ENCODE results near the gene LRRC59. TPM values are rescaled to one million over a fixed set of nuclear protein-coding genes. Genes with fewer than 3 reads are reported as not detected.

Gene LRRC59
- total and polyA plus RNA-seq, 2 of the 13 experiments (the other 11 are each of a cell fraction or from before 2014, with no cell fraction given), result 87.3 to 222 TPM

DNA sequence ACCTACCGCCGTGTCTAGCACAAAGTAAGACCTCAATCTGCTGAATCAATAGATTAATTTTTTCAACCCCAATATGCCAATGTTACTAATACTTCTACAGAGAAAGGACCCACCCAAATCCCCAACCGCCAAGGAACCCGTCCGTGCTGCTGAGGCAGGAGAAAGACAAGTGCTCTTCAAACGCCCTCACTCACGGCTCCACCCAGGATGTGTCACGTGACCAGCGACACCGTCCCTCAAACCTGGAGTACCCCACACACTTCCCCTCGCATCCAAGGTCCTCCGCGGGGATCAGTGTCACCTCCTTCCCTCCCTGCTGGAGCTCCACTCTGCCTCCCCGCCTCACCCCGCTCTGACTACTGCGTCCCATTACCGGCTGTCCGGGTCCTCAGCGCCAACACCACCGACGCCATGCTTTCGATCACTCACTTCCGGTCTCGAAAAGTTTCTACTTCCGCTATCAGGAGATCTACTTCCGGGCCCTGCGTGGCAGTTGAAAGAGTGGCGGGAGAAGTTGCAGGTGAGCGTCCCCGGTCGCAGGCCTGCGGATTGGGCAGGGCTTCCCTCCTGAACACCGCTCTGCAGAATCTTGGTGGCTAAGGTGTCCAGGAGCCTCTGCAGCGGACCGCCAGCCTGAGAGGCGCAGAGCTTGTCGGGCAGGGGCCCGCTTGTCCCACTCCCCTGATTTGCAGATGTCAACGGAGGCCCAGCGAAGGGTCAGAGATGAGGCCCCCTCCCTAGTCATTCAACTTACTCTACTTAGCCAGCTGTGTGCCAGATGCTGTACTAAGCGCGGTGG, 24.4 kb downstream of the LRRC59 start, which contains the start of the genes EME1 and MRPL27 (continued):
- TF ChIP-seq GABPB1 (CRISPR knock-in tag; IDR thresholded peaks at IDR 0.05) (peak; percentile 100), NCOA1 (CRISPR knock-in tag; IDR thresholded peaks at IDR 0.05) (peak; percentile 72; the same call in 1 of the 2 replicates), ZNF264 (CRISPR knock-in tag; IDR thresholded peaks at IDR 0.05) (0 out of 2 replicates have a peak, but pooled peaks have one; percentile 65), NONO (IDR thresholded peaks at IDR 0.05) (no peak), NONO (CRISPR knock-in tag; conservative IDR thresholded peaks at IDR 0.05) (peak; percentile 98), SOX5 (CRISPR knock-in tag; IDR thresholded peaks at IDR 0.05; ENCODE audit: borderline replicate concordance) (peak; percentile 48), NRL (CRISPR knock-in tag; IDR thresholded peaks at IDR 0.05; ENCODE audit: borderline replicate concordance) (peak; percentile 98), ZNF124 (CRISPR knock-in tag; IDR thresholded peaks at IDR 0.05) (peak; percentile 91), ZNF773 (CRISPR knock-in tag; IDR thresholded peaks at IDR 0.05; ENCODE audit: borderline replicate concordance) (no peak), ARNT (IDR thresholded peaks at IDR 0.05) (no peak), MTA1 (CRISPR knock-in tag; IDR thresholded peaks at IDR 0.05; ENCODE audit: borderline replicate concordance) (peak; percentile 95), HOXD1 (CRISPR knock-in tag; IDR thresholded peaks at IDR 0.05) (0 out of 2 replicates have a peak, but pooled peaks have one; percentile 61), MAZ (IDR thresholded peaks at IDR 0.05; ENCODE audit: borderline replicate concordance, low read depth, low read length) (no peak), MAZ (CRISPR knock-in tag; IDR thresholded peaks at IDR 0.05; ENCODE audit: low read depth) (peak; percentile 88), GABPA (IDR thresholded peaks at IDR 0.05; ENCODE audit: low read depth, low read length) (peak; percentile 98), GABPA (CRISPR knock-in tag; IDR thresholded peaks at IDR 0.05; ENCODE audit: low read depth) (peak; percentile 100), CENPT (CRISPR knock-in tag; IDR thresholded peaks at IDR 0.05; ENCODE audit: low read depth) (peak; percentile 82; the same call in 1 of the 2 replicates), SP140L (CRISPR knock-in tag; IDR thresholded peaks at IDR 0.05; ENCODE audit: borderline replicate concordance) (0 out of 2 replicates have a peak, but pooled peaks have one; percentile 70), ZNF644 (CRISPR knock-in tag; IDR thresholded peaks at IDR 0.05; ENCODE audit: low read depth) (no peak), PAX8 (CRISPR knock-in tag; IDR thresholded peaks at IDR 0.05; ENCODE audit: borderline replicate concordance) (peak; percentile 60; the same call in 1 of the 2 replicates), SIX4 (CRISPR knock-in tag; IDR thresholded peaks at IDR 0.05) (no peak; the same call in 1 of the 2 replicates)
- TF ChIP-seq, protein P1, sequence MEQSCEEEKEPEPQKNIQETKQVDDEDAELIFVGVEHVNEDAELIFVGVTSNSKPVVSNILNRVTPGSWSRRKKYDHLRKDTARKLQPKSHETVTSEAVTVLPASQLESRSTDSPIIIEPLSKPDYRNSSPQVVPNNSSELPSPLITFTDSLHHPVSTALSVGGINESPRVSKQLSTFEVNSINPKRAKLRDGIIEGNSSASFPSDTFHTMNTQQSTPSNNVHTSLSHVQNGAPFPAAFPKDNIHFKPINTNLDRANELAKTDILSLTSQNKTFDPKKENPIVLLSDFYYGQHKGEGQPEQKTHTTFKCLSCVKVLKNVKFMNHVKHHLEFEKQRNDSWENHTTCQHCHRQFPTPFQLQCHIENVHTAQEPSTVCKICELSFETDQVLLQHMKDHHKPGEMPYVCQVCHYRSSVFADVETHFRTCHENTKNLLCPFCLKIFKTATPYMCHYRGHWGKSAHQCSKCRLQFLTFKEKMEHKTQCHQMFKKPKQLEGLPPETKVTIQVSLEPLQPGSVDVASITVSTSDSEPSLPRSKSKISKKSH (CRISPR knock-in tag; IDR thresholded peaks at IDR 0.05; ENCODE audit: borderline replicate concordance), result peak; percentile 99
- TF ChIP-seq, protein P2, sequence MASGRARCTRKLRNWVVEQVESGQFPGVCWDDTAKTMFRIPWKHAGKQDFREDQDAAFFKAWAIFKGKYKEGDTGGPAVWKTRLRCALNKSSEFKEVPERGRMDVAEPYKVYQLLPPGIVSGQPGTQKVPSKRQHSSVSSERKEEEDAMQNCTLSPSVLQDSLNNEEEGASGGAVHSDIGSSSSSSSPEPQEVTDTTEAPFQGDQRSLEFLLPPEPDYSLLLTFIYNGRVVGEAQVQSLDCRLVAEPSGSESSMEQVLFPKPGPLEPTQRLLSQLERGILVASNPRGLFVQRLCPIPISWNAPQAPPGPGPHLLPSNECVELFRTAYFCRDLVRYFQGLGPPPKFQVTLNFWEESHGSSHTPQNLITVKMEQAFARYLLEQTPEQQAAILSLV (CRISPR knock-in tag; IDR thresholded peaks at IDR 0.05; ENCODE audit: borderline replicate concordance), result peak; percentile 98
- TF ChIP-seq, protein P3, sequence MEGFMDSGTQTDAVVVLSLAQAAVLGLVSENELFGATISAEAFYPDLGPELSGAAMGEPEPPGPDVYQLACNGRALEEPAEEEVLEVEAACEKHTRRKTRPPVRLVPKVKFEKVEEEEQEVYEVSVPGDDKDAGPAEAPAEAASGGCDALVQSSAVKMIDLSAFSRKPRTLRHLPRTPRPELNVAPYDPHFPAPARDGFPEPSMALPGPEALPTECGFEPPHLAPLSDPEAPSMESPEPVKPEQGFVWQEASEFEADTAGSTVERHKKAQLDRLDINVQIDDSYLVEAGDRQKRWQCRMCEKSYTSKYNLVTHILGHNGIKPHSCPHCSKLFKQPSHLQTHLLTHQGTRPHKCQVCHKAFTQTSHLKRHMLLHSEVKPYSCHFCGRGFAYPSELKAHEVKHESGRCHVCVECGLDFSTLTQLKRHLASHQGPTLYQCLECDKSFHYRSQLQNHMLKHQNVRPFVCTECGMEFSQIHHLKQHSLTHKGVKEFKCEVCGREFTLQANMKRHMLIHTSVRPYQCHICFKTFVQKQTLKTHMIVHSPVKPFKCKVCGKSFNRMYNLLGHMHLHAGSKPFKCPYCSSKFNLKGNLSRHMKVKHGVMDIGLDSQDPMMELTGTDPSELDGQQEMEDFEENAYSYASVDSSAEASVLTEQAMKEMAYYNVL (CRISPR knock-in tag; IDR thresholded peaks at IDR 0.05; ENCODE audit: borderline replicate concordance), result peak; percentile 94
- TF ChIP-seq, protein P4, sequence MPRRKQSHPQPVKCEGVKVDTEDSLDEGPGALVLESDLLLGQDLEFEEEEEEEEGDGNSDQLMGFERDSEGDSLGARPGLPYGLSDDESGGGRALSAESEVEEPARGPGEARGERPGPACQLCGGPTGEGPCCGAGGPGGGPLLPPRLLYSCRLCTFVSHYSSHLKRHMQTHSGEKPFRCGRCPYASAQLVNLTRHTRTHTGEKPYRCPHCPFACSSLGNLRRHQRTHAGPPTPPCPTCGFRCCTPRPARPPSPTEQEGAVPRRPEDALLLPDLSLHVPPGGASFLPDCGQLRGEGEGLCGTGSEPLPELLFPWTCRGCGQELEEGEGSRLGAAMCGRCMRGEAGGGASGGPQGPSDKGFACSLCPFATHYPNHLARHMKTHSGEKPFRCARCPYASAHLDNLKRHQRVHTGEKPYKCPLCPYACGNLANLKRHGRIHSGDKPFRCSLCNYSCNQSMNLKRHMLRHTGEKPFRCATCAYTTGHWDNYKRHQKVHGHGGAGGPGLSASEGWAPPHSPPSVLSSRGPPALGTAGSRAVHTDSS (CRISPR knock-in tag; conservative IDR thresholded peaks at IDR 0.05), result no peak

Measured in HepG2 (cell line).